ENCODE measurements around the gene LRMDA. TPM values are rescaled to one million over a fixed set of nuclear protein-coding genes. Genes with fewer than 3 reads are reported as not detected.

Gene LRMDA
- total RNA-seq, 1 donor from 2014 or later = not detected

DNA sequence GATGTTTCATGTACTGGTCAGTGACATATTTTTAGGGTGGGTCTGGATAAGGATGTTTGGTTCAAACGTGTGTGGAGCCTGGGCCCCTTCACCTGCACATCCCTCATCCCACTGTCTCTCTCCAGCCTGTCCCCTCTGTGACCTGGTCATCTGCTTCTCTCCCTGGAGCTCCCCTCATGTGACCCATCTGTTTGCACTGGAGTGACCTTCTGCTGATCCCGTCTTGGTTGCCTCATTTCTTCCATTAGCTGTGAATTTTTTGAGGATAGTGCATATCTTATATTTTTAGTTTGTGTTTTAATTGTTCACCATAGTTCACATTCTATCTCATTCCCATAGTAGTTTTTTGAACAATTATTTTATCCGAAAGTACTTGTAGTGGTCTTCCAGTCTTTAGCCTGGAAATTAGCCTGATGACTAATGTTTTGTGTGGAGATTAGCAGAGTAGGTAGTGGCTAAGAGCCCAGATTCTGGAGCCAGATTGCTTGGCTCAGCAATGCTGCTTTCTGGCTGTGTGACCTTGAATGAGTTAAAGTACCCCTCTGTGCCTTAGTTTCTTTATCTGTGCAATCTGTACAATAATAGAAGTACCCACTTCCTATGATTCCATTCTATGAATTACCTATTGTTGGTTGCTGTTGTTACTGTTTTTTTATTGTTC is 224.5 kb downstream of the LRMDA start:
- intact Hi-C loops (cut with micrococcal nuclease) = no loop called here

DNA sequence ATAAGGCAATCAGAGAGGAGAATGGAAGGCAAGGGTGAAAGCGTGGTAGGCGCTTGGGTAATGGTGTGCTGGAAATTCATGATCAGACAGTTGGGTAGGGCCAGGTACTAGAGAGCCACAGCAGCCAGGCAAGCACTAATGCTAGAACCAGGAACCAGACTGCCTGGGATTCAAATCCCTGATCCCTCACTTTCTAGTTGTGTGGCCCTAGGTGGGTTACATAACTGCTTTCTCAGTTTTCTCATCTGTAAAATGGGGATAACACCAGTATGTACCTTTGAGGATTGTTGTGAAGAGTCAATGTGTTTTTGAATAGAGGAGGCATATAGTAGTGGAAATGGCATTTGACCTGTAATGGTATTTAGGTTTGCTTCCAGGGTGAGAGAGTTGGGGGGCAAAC is 225.9 kb downstream of the LRMDA start:
- intact Hi-C loops (cut with micrococcal nuclease) = no loop called here

DNA sequence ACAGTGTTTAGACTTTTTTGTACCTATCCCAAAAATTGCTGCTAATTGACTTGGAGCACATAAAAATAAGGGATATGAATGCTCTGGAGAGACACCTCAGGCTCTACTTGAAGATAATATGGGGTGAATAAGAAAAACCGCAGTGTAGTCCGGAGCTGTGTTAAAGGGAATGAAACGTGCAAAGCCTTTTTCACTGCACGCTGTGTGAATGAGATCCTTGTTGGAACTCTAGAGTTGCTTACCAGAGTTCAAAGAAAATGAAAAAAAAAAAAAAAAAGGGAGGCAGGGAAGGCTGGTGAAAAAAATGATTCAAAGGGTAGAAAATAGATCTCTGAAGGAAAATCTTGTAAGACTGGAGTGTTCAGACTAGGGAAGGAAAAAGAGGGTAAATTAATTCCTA is 226.6 kb downstream of the LRMDA start:
- intact Hi-C loops (cut with micrococcal nuclease) = no loop called here

DNA sequence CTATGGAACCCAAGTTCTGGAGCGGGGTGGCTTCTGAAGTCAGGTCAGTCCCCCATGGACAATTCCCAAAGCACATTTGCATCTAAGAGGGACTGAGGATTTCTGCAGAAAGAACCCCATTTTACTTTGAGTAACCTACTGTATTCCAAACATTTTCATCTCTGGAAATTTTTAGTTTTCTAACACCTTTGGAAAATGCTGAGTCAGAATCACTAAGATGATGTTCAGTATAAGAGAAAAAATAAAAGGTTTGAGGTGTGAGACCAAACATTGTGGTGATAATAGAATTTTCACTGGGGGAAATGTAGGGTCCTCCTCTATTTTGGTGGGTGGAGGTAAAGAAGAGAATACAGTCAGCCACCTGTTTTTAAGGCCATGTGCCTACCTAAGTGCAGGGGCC is 227.1 kb downstream of the LRMDA start:
- intact Hi-C loops (cut with micrococcal nuclease) = no loop called here

DNA sequence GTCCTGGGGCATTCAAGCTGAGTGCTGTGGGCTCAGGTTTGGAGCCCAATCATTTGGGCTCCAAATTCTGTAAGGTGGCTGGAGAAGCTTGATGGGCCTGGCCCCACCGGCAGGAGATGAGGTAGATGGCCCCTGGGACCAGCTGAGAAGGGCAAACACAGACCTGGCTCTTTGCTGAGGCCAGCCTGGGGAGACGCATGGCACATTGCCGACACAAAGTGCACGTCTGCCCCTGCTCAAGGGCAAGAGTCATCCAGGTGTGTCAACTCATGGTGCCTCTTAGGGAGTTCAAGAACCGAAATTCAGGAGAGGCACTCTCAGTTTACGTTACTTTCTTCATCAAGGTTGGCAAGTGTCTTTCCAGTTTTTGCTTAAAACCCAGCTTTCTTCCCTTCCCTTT is 227.5 kb downstream of the LRMDA start:
- intact Hi-C loops (cut with micrococcal nuclease) = no loop called here

DNA sequence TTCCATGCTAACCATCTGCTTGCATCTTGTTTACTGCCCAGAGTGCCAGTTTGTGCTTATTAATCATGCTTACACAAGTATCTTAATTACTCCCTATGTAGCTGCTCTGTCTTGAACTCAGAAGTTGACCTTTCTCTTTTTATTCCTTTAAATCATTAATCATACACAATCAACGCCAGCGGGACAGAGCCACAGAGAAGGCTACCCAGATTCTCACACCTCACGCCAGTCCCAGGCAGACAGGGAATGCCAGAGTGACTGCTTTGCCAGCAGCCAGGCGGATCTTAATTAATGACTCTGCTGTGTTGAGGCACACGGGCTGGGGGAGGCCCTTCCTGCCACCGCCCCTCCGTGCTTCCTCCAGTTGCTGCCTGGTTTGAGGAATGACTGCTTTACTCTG is 229.4 kb downstream of the LRMDA start:
- intact Hi-C loops (cut with micrococcal nuclease) = no loop called here

DNA sequence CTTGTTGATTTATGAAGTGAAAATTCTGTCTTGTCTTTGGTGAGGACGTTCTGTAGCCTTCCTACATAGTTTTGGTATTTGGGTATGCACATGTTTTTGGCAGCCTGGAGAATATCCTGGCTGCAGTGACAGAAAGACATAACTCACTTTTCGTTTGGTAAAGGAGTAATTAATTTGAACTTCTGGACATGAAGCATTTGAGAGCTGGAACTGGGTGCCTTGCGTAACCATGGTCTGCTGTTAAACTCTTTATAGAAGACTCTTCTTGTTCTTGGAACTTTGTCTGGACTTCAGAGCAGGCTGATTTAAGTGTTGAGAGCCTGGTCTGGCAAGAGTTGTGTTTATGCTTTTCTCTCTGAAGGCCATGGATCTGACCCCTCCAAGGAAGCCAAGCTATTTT is 231.3 kb downstream of the LRMDA start:
- intact Hi-C loops (cut with micrococcal nuclease) = no loop called here

DNA sequence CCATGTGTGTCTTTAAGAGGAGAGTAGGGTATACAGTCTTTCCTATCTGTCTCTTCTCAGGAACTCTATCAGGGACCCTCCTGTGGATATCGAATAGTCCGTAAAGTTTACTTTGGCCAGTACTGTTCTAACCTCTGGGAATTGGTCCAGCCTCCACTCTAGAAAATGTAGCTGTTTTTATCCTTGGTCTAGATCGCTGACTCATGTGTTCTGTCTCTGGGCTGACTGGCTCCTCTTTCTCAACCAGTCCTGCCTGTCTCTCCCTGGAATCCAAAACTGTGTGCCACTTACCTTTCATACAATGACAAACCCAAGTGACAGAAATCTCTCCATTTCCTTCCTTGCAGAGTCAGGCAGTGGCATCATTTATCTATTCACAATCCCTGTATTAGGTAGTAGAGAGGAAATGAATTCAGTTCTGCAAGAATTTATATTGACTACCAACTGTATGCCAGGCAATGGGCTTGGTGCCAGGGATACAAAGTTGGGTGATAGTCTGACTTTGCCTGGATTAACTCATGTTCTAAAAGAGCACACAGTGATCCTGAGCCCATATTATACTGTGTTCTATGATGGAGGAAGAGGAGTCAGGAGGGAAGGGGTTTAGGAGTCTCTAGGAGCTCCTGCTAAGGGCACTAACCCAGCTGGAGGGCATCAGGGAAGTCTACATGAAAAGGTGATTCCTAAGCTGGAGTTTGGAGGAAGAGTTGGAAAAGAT is 232.7 kb downstream of the LRMDA start:
- intact Hi-C loops (cut with micrococcal nuclease) = no loop called here

DNA sequence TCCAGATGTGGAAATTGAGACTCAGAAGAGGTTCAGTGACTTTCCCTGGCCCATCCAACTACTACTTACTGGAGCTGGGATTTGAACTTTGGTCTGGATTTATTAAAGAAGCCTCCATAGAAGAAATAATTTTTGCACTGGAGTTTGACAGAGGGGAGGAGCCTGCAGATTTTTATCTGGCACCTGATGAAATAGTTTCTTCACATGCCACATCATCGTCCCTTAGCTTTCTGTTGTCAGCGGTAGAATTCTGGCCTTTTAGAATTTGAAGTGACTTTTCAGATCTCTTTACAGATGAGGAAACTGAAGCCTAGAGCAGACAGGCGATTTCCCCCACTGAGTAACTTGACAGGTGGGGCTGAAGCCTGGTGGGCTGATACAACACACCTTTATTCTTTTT is 233.5 kb downstream of the LRMDA start:
- intact Hi-C loops (cut with micrococcal nuclease) = no loop called here

DNA sequence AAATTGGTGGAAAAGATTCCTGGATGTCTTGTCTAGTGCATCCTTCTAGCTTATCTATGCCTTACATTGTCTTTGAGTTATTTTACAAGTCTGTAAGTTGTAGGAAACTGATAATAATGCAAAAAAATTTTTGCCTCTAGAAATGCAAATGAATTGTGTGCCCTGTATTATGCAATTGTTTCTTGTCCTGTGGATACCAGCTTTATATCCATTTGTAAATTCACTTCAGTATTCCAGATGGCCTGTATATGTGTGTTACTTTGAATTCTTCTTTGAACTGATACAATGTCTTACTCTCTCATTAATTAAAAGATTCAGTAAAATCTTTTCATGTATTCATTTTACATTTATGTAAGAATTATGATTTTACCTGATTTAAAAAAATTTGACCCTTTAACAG is 234.3 kb downstream of the LRMDA start:
- intact Hi-C loops (cut with micrococcal nuclease) = no loop called here

DNA sequence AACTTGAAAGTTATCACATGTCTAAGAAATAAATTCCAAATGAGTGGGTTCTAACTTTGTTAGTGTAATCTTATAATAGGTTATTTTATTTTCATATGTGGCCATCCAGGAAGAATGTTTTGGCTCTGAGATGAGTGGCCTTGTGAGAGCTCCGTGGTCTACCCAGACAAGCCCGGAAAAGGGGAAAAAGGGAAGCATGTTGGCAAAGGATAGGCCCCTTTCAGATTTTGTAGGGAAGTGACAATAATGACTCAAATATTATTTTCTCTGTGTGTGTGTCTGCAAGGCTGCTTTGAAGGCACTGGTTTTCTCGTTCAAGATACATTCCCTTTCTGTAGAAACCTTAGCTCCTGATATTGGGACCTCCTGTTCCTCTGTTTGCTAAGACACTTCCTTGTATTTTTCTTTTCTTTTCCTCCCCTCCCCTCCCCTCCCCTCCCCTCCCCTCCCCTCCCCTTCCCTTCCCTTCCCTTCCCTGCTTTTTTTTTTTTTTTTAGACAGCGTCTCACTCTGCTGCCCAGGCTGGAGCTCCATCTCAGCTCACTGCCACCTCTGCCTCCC is 240.8 kb downstream of the LRMDA start:
- intact Hi-C loops (cut with micrococcal nuclease) = no loop called here

DNA sequence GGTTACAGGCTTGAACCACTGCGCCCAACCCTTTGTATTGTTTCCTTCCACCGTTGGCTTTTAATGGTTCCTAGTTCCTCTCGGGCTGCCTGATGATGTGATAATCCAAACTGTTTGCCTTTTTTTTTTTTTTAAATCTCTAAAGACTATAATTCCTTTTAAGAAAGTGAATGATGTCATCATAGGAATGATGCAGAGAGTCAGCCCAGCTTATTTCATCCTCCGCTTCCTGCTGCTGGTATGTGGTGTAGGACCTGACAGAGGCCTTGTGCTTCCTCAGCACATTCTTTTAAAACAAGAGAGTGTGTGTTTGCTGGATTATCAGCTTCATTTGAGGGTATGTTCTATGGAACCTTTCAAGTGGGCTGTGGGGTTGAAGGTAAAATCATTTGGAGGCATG is 241.4 kb downstream of the LRMDA start:
- intact Hi-C loops (cut with micrococcal nuclease) = no loop called here

DNA sequence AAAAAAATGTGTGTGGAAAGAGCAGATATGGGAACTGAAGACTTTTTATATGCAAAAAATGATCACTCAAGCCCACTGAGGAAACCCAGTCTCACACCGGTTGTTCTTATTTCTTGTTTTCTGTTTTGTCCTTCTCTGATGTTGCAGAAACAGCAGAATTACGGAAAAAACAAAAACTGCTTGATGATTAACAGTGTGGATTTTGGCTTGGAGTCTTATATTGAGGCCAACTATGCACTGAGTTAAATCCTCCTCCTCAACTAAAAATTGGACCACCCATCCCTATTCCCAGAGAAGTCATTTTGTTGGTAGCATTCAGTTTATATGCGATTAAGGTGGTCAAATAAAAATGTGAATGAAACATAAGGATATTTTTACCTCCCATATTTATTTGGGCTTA is 246.1 kb downstream of the LRMDA start:
- intact Hi-C loops (cut with micrococcal nuclease) = no loop called here

DNA sequence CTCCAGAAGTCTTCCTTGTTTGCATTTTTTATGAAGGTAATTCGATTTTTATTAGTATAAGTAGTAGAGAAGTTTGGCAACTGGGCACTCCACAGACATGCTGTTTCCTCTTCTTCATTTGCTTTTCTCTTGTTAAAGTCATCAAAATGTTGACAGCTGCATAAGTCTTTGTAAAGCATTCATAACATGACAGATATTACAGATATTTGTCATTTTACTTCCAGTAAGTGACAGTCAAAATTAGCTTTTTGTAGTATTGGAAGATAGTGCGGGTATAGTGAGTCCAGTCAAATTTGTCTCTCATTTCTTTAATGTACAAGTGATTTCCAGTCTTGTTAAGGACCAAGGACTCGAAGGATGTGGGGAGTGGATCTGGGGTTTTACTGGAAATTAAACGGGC is 247.1 kb downstream of the LRMDA start:
- intact Hi-C loops (cut with micrococcal nuclease) = no loop called here

DNA sequence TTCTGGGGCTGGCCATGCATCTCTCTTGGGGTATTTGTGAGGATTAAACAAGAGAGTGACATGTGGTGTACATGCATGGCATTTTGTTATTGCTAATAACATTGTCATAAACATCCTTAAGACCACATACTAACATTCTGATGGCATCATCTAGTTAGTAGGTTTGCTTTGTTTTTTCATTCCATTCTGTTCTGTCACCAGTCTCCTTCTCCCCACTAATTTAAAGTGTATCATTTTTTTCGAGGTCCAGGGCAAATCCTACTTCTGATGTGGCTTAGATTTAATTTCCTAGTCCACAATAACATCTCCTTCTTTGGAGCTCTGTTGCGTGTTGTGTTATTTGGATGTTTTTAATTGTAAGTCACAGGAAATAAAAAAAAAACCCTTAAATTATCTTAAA is 248.1 kb downstream of the LRMDA start:
- intact Hi-C loops (cut with micrococcal nuclease) = no loop called here

DNA sequence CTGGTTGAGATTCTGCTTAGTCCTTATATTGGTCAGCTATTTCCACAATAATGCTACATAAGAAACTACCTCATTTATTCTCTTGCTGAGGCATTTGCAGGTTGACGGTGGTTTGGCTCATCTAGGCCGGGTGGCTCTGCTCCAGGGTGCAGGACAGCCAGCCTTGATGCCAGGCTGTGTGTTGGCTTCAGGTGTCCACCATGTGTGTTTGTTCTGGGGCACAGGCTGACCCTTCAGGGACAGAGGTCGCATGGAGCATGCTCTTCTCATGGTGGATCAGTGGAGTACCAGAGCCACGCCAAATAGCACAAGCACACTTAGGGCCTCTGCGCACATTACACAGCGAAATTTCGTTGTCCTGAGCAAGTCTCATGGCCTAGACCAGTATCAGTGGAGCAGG is 249.9 kb downstream of the LRMDA start:
- intact Hi-C loops (cut with micrococcal nuclease) = no loop called here

DNA sequence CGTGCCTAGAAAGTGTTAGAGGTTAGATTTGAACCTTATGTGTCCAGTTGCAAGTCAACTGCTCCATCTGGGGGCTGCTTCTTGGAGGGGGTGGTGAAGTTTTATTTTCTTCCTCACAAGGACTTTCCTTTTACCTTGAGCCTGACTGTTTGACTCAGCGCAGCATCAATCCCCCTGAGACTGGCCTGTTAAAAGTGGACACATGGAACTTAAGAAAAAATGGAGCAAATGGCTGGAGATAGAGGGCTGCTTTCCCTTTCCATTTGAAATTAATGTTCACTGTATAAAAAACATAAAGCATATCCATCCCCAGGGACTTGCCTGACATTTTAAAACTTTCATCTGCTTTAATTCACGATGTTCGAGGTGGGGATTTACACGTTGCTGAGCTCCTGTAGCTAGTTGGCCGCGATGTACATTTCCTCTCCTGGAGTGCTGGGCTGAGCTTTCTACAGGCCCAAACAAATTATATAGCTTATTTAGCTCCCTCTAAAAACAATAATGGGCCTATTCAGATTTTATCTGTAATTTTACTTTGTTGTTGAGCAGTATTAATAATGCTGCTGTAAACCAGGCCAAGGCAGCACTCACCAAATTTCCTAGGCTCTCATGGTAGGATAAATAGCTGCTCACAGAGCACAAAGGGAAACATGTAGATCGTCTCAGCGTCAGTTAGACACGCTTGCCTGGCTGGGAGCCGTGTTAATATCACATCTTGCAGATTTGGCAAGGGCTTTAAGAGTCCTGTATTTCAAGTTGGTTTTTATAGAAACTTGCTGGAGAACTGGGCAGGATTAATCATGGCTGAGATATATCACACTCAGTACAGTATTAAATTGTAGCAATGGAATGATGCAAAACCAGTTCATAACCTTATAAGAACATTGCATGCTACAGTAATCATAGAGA is 251.5 kb downstream of the LRMDA start:
- intact Hi-C loops (cut with micrococcal nuclease) = no loop called here

DNA sequence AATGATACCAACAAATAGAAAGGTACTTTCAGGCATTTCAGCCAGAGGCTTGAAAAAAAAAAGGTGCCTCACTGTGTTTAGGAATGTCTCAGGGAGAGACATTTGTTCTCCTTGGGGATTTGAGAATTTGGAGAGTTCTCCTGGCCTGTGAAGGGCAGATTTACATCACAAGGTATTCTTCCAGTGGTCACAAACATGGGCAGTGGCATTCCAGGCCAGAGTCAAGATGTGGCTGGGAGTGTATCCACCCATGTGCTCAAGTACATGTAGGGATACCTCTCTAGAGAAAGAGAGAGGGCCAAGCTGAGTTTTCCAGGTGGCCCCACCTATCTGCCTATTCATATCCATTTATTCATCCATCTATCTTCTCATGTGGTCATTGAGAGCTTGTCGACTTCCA is 253.8 kb downstream of the LRMDA start:
- intact Hi-C loops (cut with micrococcal nuclease) = no loop called here

DNA sequence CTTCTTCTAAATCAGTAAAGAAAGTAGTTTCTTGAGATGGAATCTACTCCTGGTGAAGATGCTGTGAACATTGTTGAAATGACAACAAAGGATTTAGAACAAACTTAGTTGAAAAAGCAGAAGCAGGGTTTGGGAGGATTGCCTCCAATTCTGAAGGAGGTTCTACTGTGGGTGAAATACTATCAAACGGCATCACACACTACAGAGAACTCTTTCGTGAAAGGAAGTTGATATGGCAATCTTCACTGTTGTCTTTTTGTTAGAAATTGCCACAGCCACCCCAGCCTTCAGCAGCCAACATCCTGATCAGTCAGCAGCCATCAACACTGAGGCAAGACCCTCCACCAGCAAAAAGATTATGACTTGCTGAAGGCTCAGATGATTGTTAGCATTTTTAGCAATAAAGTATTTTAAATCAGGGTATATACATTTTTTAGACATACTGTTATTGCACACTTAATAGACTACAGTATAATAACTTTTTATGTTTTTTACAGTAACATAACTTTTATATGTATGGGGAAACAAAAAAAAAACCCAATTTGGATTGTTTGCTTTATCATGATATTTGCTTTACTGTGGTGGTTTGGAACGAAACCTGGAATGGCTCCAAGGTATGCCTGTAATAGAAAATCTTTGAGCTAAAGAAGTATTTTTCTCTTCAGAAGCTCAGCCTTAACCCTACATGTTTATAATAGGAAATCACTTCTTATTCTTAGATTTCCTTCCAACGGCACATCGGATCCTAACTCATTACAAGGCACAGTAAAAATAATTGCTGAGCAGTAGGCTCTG is 257.3 kb downstream of the LRMDA start:
- intact Hi-C loops (cut with micrococcal nuclease) = no loop called here

DNA sequence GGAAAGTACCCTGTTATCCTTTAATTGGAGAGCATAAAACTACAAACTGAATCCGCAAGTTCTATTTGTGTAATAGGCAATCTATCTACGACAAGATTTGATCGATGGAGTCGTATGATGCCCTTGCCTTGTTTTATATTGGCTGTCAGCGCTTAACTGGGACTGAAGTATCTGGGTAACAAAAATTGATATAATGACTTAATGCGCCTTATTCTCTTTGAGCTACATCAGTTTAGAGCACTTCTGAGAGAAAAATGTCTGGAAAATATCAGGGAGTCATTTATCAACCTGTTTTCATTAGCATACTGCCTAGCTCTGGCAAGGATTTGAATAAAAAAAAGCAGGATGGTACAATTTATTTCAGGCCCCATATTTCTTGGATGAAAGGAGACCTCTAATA is 262.1 kb downstream of the LRMDA start:
- intact Hi-C loops (cut with micrococcal nuclease) = no loop called here

DNA sequence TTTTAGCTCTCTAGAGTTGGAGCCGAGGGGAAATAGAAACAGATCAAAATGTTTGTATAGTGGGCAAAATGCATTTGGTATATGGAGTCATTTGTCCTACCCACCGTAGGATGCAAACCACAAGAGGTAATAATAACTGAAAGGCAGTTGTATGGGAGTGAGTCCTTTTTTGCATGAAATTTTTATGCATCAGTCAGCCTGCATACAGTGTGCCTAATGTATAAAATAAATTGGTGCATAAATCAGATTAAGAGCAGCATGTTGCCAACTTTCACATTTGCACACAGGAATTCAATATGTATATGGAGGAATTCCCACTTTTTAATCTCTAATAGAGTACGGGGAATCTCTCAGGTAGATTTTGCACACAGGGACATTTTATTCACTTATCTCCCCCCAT is 262.8 kb downstream of the LRMDA start:
- intact Hi-C loops (cut with micrococcal nuclease) = no loop called here
